Calu3 (cell line): ENCODE data around the gene QKI. TPM values are rescaled to one million over a fixed set of nuclear protein-coding genes. Genes with fewer than 3 reads are reported as not detected.

ENCODE experiments used
- BruUV-seq: library from RNA; stranded (reverse); fragments of 400-500 nt; replicated peaks from 2 replicates; lab custom pipeline; 2021; lab: Mats Ljungman, UMichigan
- CTCF ChIA-PET: fragments of 300-600 bp; sonication (Branson Sonifier 250); formaldehyde crosslinking; loops from one replicate; lab custom pipeline; 2022; ENCODE audit warnings: antibody characterized with exemption; lab: Charles Lee
- DNase-seq: peaks from one replicate; pipeline ENCODE4 v3.0.0; 2022
- H3K27ac Mint-ChIP-seq: one replicate; pipeline ENCODE4 v1.8.0; 2022; ENCODE audit warnings: mixed read lengths; ENCODE audit not compliant: unreplicated experiment
- H3K27me3 Mint-ChIP-seq: one replicate; pipeline ENCODE4 v1.8.0; 2022; ENCODE audit warnings: mixed read lengths; ENCODE audit not compliant: unreplicated experiment
- H3K36me3 Mint-ChIP-seq: one replicate; pipeline ENCODE4 v1.8.0; 2022; ENCODE audit warnings: mild to moderate bottlenecking, moderate library complexity, mixed read lengths; ENCODE audit not compliant: insufficient read depth, unreplicated experiment
- H3K4me1 Mint-ChIP-seq: one replicate; pipeline ENCODE4 v1.8.0; 2022; ENCODE audit warnings: mild to moderate bottlenecking, low read depth, mixed read lengths; ENCODE audit not compliant: unreplicated experiment
- H3K4me3 Mint-ChIP-seq: one replicate; pipeline ENCODE4 v1.8.0; 2022; ENCODE audit warnings: mild to moderate bottlenecking, low read depth, moderate library complexity, mixed read lengths; ENCODE audit not compliant: unreplicated experiment
- H3K9me3 Mint-ChIP-seq: one replicate; pipeline ENCODE4 v1.8.0; 2022; ENCODE audit warnings: low read depth, mixed read lengths; ENCODE audit not compliant: unreplicated experiment
- intact Hi-C: fragments of 100-400 bp; cut with micrococcal nuclease; formaldehyde crosslinking; loops from one replicate; pipeline ENCODE4 v1.10.0; 2022; ENCODE audit not compliant: unreplicated experiment
- total RNA-seq: library from RNA; stranded (reverse); gene quantifications from 2 replicates; pipeline ENCODE4 v1.2.3, GENCODE V29; 2022
- TF ChIP-seq, protein P1 (sequence below): fragments of 200-600 bp; IDR thresholded peaks from one replicate; pipeline ENCODE4 v1.8.0; 2022; ENCODE audit warnings: antibody characterized with exemption; ENCODE audit not compliant: unreplicated experiment

QKI gene
- total RNA-seq, 1 experiment from 2014 or later: 131 TPM

DNA sequence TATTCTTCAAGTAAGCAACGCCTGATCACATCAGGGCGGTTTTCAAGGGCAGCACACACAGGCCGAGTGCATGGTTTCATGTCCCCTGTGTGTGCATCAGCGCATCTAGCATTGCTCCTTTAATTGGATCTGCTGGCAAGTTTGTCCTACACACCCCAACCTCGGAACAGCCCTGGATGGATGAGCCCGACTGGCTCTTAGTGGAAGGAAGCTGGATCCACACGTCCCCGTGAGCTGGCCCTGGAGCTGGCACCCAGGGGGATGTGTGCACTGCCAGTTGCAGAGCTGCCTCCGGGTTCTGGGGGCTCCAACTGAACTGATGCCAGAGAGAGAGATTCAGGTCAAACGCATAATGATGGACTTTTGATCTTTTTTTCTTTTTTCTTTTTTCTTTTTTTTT lies 39.2 kb upstream of the QKI start:
- CTCF ChIA-PET: no interaction called here
- no peak overlapping the region for H3K4me3 Mint-ChIP-seq

DNA sequence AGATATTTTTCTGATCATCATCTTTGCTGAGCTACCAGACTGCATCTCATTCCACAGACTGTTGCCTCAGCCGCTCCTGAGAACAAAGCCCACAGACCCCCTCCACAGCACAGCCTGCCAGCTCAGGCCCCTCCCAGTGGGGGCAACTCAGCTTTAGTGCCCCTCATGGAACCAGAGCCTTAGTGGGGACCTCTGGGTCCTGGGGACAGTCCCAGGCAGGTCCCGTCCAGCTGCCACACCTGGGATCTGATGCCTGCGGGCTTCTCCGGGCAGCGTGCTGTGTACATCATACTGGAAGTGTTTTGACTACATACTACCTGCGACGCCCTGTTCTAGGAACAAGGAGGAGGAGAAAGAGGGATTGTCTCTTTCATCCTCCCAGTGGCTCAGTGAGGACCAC lies 38.3 kb upstream of the QKI start:
- CTCF ChIA-PET: interaction anchor here (1.4 kb wide), 1 partner anchor 11 kb away, joined by 3 read pairs; no protein-coding TSS in a partner anchor
- H3K9me3 Mint-ChIP-seq: no peaks in the 10 kb centered on the region
- TF ChIP-seq, protein P1, sequence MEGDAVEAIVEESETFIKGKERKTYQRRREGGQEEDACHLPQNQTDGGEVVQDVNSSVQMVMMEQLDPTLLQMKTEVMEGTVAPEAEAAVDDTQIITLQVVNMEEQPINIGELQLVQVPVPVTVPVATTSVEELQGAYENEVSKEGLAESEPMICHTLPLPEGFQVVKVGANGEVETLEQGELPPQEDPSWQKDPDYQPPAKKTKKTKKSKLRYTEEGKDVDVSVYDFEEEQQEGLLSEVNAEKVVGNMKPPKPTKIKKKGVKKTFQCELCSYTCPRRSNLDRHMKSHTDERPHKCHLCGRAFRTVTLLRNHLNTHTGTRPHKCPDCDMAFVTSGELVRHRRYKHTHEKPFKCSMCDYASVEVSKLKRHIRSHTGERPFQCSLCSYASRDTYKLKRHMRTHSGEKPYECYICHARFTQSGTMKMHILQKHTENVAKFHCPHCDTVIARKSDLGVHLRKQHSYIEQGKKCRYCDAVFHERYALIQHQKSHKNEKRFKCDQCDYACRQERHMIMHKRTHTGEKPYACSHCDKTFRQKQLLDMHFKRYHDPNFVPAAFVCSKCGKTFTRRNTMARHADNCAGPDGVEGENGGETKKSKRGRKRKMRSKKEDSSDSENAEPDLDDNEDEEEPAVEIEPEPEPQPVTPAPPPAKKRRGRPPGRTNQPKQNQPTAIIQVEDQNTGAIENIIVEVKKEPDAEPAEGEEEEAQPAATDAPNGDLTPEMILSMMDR: no peak
- no peaks in the 10 kb centered on the region for H3K4me1 Mint-ChIP-seq
- H3K27me3 Mint-ChIP-seq: no peaks in the 10 kb centered on the region
- intact Hi-C loops: no loop called here
- no peak overlapping the region for H3K4me3 Mint-ChIP-seq
- no TSS peak for BruUV-seq
- no peaks in the 10 kb centered on the region for H3K36me3 Mint-ChIP-seq
- DNase-seq: no peak
- H3K27ac Mint-ChIP-seq: no peak overlapping the region

More for the DNA sequence above, 39.2 kb upstream of the QKI start:
- intact Hi-C loops: no loop called here
- TF ChIP-seq, protein P1: no peak
- Mint-ChIP-seq H3K9me3 (no peaks in the 10 kb centered on the region), H3K27ac (no peak overlapping the region), H3K4me1 (no peaks in the 10 kb centered on the region), H3K27me3 (peaks cover 6% of the 10 kb centered on the region), H3K36me3 (no peaks in the 10 kb centered on the region)
- no peak for DNase-seq
- BruUV-seq: no TSS peak

DNA sequence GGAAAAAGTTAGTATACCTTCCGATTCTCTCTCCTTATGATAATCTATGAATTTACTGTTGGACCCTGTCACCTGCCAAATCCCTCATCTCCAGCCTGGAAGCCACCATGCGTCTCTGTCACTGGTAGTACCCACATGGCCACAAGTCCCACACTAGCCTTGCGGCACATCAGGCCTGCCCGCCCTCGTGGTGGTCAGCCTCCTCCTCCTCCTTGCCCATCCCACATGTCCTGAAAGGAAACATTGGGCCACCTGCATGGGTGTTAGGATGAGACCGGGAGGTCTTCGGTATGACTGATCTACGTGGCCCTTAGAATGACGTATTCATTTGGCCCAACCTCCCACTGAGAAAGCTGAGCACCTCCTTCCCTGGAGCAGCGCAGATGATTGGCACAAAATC lies 37.0 kb upstream of the QKI start:
- Mint-ChIP-seq H3K27ac (no peak overlapping the region), H3K4me1 (no peaks in the 10 kb centered on the region), H3K27me3 (no peaks in the 10 kb centered on the region), H3K9me3 (no peaks in the 10 kb centered on the region), H3K4me3 (no peak overlapping the region), H3K36me3 (no peaks in the 10 kb centered on the region)
- intact Hi-C loops: no loop called here
- BruUV-seq: no TSS peak
- TF ChIP-seq, protein P1: no peak
- CTCF ChIA-PET: interaction anchor here (0.6 kb wide), 1 partner anchor 53 kb away, joined by 4 read pairs; no protein-coding TSS in a partner anchor
- no peak for DNase-seq

DNA sequence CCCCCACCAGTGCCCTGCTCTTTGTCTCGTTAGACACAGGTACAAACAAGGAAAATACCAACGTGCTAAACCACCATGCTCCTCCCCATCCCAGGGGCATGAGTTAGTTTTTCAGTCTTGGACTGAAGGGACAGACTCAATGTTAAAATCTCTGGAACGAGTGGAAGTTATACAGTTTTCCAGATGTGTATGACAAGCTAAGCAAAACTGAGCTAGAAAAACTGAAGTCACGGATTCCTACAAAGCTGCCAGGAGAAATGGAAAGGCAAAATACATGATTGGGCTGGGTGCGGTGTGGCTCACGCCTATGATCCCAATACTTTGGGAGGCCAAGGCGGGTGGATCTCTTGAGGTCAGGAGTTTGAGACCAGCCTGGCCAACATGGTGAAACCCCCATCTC lies 34.3 kb upstream of the QKI start:
- Mint-ChIP-seq H3K4me1 (no peaks in the 10 kb centered on the region), H3K27ac (no peak overlapping the region), H3K36me3 (no peaks in the 10 kb centered on the region), H3K27me3 (no peaks in the 10 kb centered on the region), H3K9me3 (peaks cover 2% of the 10 kb centered on the region), H3K4me3 (no peak overlapping the region)
- no TSS peak for BruUV-seq
- DNase-seq: no peak
- CTCF ChIA-PET: no interaction called here
- TF ChIP-seq, protein P1: no peak
- intact Hi-C loops: no loop called here
